B cell (primary cell): ENCODE data around the gene ELAVL2. TPM values are rescaled to one million over a fixed set of nuclear protein-coding genes. Genes with fewer than 3 reads are reported as not detected.

ENCODE experiments used
- ATAC-seq: fragments of 200-7000 bp; cut with Tn5 transposase; one replicate; pipeline ENCODE4 v1.10.0; 2021; ENCODE audit warnings: low read depth, mild to moderate bottlenecking, moderate number of reproducible peaks, moderate library complexity
- CTCF ChIA-PET: fragments of 350-600 bp; sonication (Branson Sonifier 250); formaldehyde crosslinking; loops from one replicate; lab custom pipeline; 2021; ENCODE audit warnings: antibody characterized with exemption, inconsistent platforms; lab: Charles Lee
- POLR2A ChIA-PET: fragments of 350-600 bp; sonication (Branson Sonifier 250); formaldehyde crosslinking; loops from one replicate; lab custom pipeline; 2021; ENCODE audit warnings: antibody characterized with exemption; lab: Charles Lee
- DNase-seq: peaks from one replicate; pipeline ENCODE4 v3.0.0; 2013
- H2AFZ ChIP-seq: 2 replicates; pipeline ENCODE4 v1.6.1; 2012; ENCODE audit warnings: mild to moderate bottlenecking, low read depth, low read length; ENCODE audit not compliant: insufficient read depth, poor library complexity, severe bottlenecking
- H3K27ac ChIP-seq, 2 donors: 1 replicate in 1 of 2; 2 replicates in 1 of 2; pipeline ENCODE4 v1.5.1; 2012 to 2013; ENCODE audit warnings: low read length in 2 of 2, mild to moderate bottlenecking in 2 of 2, moderate library complexity in 1 of 2
- H3K27me3 ChIP-seq, 4 experiments: fragments of 200-600 bp in 1 of 4; sonication (generic) in 1 of 4; replicated peaks in 1 of 4; 1 replicate in 2 of 4; 2 replicates in 2 of 4; pipeline versions ENCODE4 v1.6.1 to v1.7.0; 2013 to 2016; ENCODE audit warnings: low read length in 3 of 4, mild to moderate bottlenecking in 2 of 4, mixed read lengths in 1 of 4, moderate library complexity in 1 of 4; ENCODE audit not compliant: insufficient read depth in 4 of 4, control insufficient read depth in 3 of 4; ENCODE audit errors: control extremely low read depth in 1 of 4
- H3K36me3 ChIP-seq, 2 experiments: replicated peaks in 1 of 2; 1 replicate in 1 of 2; 2 replicates in 1 of 2; pipeline versions ENCODE4 v1.6.1 to v1.7.1; 2013; ENCODE audit warnings: low read length in 1 of 2; ENCODE audit not compliant: insufficient read depth in 2 of 2, control insufficient read depth in 1 of 2; ENCODE audit errors: control extremely low read depth in 1 of 2, extremely low read depth in 1 of 2
- H3K4me1 ChIP-seq, 2 donors: fragments of 200-600 bp in 1 of 2; sonication (generic) in 1 of 2; 1 replicate in 1 of 2; 2 replicates in 1 of 2; pipeline versions ENCODE4 v1.5.1 to v1.6.1; 2013 to 2017; ENCODE audit warnings: low read length in 2 of 2; ENCODE audit not compliant: control insufficient read depth in 2 of 2, insufficient read depth in 2 of 2
- H3K4me2 ChIP-seq: replicated peaks from 2 replicates; pipeline ENCODE3; 2012; ENCODE audit warnings: mild to moderate bottlenecking, low read depth, low read length; ENCODE audit not compliant: poor library complexity, severe bottlenecking
- H3K4me3 ChIP-seq, 5 experiments: fragments of 200-600 bp in 1 of 5; sonication (generic) in 1 of 5; 1 replicate in 3 of 5; 2 replicates in 2 of 5; pipeline versions ENCODE4 v1.5.1 to v1.7.0; 2011 to 2016; ENCODE audit warnings: low read length in 4 of 5, mild to moderate bottlenecking in 4 of 5, low read depth in 2 of 5, control low read depth in 1 of 5, moderate library complexity in 1 of 5; ENCODE audit not compliant: insufficient read depth in 1 of 5; ENCODE audit errors: control extremely low read depth in 1 of 5, extremely low read depth in 1 of 5
- H3K79me2 ChIP-seq: fragments of 200-600 bp; sonication (generic); one replicate; pipeline ENCODE4 v1.6.0; 2016; ENCODE audit warnings: low read length; ENCODE audit not compliant: control insufficient read depth, insufficient read depth
- H3K9ac ChIP-seq: fragments of 200-600 bp; sonication (generic); 2 replicates; pipeline ENCODE4 v1.6.1; 2017; ENCODE audit warnings: mild to moderate bottlenecking, low read length, moderate library complexity
- H3K9me3 ChIP-seq, 3 donors: one replicate each; pipeline versions ENCODE4 v1.6.1 to v1.7.1; 2013; ENCODE audit warnings: low read length in 2 of 3; ENCODE audit not compliant: control insufficient read depth in 2 of 3, insufficient read depth in 1 of 3; ENCODE audit errors: control extremely low read depth in 1 of 3
- H4K20me1 ChIP-seq: 2 replicates; pipeline ENCODE4 v1.6.0; 2012; ENCODE audit warnings: mild to moderate bottlenecking, low read length; ENCODE audit not compliant: insufficient read depth, control insufficient read depth, poor library complexity, severe bottlenecking
- H3K27ac Mint-ChIP-seq: one replicate; pipeline ENCODE4 v1.8.0; 2021; ENCODE audit warnings: mixed read lengths
- H3K27me3 Mint-ChIP-seq: one replicate; pipeline ENCODE4 v1.8.0; 2021; ENCODE audit warnings: mixed read lengths
- H3K4me1 Mint-ChIP-seq: one replicate; pipeline ENCODE4 v1.8.0; 2021; ENCODE audit warnings: mixed read lengths
- H3K4me3 Mint-ChIP-seq: one replicate; pipeline ENCODE4 v1.8.0; 2021; ENCODE audit warnings: mixed read lengths
- H3K9me3 Mint-ChIP-seq: one replicate; pipeline ENCODE4 v1.8.0; 2022; ENCODE audit warnings: mixed read lengths; ENCODE audit not compliant: insufficient read depth
- CTCF ChIP-seq: fragments of 200-600 bp; IDR thresholded peaks from one replicate; pipeline ENCODE4 v1.8.0; 2022; ENCODE audit warnings: antibody characterized with exemption, mild to moderate bottlenecking
- EZH2 ChIP-seq: IDR thresholded peaks from 2 replicates; pipeline ENCODE4 v1.6.1; 2012; ENCODE audit warnings: borderline replicate concordance, low read depth, mild to moderate bottlenecking, moderate library complexity, low read length; ENCODE audit not compliant: insufficient read depth, poor library complexity, severe bottlenecking
- WGBS: methylation state at CpG from one replicate; pipeline ENCODE4 v1.1.5; 2013; ENCODE audit warnings: missing lambda C conversion rate; ENCODE audit not compliant: insufficient coverage; 5-methylcytosine and 5-hydroxymethylcytosine counted together
- intact Hi-C: fragments of 100-400 bp; cut with micrococcal nuclease; formaldehyde crosslinking; loops from one replicate; pipeline ENCODE4 v1.10.0; 2022
- polyA plus RNA-seq: library from polyadenylated mRNA; depleted of rRNA; stranded (reverse); fragments of >200 nt; gene quantifications from 2 replicates; pipeline ENCODE4 v1.2.3, GENCODE V29; 2012
- total RNA-seq, 2 donors: library from RNA; stranded (reverse); fragments of 120-200 nt in 1 of 2; gene quantifications; 1 replicate in 1 of 2; 2 replicates in 1 of 2; pipeline versions ENCODE4 v1.2.3 to v1.2.4, GENCODE V29; 2013 to 2022

ELAVL2 gene
- total and polyA plus RNA-seq, 2 donors (not counting 1 experiment from before 2014, with no cell fraction given): not detected

GRCh38 chr9:23752859-23753258, 73.2 kb downstream of the ELAVL2 start:
- CTCF ChIA-PET: no interaction called here
- peaks cover 2% of the 10 kb centered on the region for H3K9me3 Mint-ChIP-seq
- no peaks in the 10 kb centered on the region for H3K27me3 ChIP-seq
- no peaks in the 10 kb centered on the region for H3K4me1 Mint-ChIP-seq
- no peak for DNase-seq
- 57% methylated on average over 1 of the region's 4 CpGs for WGBS
- H3K4me3 Mint-ChIP-seq: no peak overlapping the region
- H3K4me2 ChIP-seq: no peak overlapping the region
- ATAC-seq: no peak
- no peaks in the 10 kb centered on the region for H3K79me2 ChIP-seq
- no peak overlapping the region for H2AFZ ChIP-seq
- H3K4me3 ChIP-seq: no peak overlapping the region
- no peak overlapping the region for H3K27ac Mint-ChIP-seq
- no peaks in the 10 kb centered on the region for H3K36me3 ChIP-seq
- POLR2A ChIA-PET: no interaction called here
- no peaks in the 10 kb centered on the region for H3K4me1 ChIP-seq
- no peaks in the 10 kb centered on the region for H3K27me3 Mint-ChIP-seq
- no peak overlapping the region for H3K9ac ChIP-seq
- H3K27ac ChIP-seq: no peak overlapping the region
- intact Hi-C loops: no loop called here
- H3K9me3 ChIP-seq: no peaks in the 10 kb centered on the region
- TF ChIP-seq CTCF (no peak), EZH2 (no peak)
- no peaks in the 10 kb centered on the region for H4K20me1 ChIP-seq

DNA sequence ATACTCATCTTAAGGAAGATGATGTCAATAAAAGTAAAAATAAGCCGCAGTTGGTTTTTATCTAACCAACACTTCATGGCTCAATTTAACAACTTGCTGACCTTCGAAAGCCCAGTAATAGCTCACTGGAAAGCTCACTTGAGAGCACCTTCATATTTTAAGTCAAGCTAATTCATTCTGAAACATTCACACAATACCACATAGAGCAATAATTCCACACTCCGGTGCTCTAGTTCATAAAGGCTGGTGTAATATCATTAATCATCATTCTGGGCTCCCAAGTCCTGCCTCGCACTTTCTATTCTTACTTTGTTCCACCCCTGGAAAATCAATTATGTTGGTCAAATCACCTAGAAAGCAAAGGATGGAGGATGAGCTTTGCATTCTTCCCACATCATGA, 74.4 kb downstream of the ELAVL2 start:
- POLR2A ChIA-PET: no interaction called here
- TF ChIP-seq EZH2 (no peak), CTCF (no peak)
- Histone ChIP-seq H3K9me3 (no peaks in the 10 kb centered on the region), H3K4me3 (no peak overlapping the region), H3K4me2 (no peak overlapping the region), H3K79me2 (no peaks in the 10 kb centered on the region), H3K4me1 (no peaks in the 10 kb centered on the region), H2AFZ (no peak overlapping the region), H4K20me1 (no peaks in the 10 kb centered on the region), H3K9ac (no peak overlapping the region), H3K27me3 (no peaks in the 10 kb centered on the region), H3K27ac (no peak overlapping the region), H3K36me3 (no peaks in the 10 kb centered on the region)
- H3K9me3 Mint-ChIP-seq: peaks cover 2% of the 10 kb centered on the region
- no peaks in the 10 kb centered on the region for H3K4me1 Mint-ChIP-seq
- no peak for ATAC-seq
- no peaks in the 10 kb centered on the region for H3K27me3 Mint-ChIP-seq
- intact Hi-C loops: no loop called here
- no peak overlapping the region for H3K4me3 Mint-ChIP-seq
- CTCF ChIA-PET: no interaction called here
- DNase-seq: no peak
- no peak overlapping the region for H3K27ac Mint-ChIP-seq
- 84% methylated on average over 2 of the region's 4 CpGs for WGBS
